ENCODE data around the gene PSMG3. TPM values are rescaled to one million over a fixed set of nuclear protein-coding genes. Genes with fewer than 3 reads are reported as not detected.
A peak's percentile ranks its signal among the peaks of the same experiment; 100 is the strongest.

The PSMG3 gene
- total RNA-seq, 1 experiment from 2014 or later, result 63.0 TPM

DNA sequence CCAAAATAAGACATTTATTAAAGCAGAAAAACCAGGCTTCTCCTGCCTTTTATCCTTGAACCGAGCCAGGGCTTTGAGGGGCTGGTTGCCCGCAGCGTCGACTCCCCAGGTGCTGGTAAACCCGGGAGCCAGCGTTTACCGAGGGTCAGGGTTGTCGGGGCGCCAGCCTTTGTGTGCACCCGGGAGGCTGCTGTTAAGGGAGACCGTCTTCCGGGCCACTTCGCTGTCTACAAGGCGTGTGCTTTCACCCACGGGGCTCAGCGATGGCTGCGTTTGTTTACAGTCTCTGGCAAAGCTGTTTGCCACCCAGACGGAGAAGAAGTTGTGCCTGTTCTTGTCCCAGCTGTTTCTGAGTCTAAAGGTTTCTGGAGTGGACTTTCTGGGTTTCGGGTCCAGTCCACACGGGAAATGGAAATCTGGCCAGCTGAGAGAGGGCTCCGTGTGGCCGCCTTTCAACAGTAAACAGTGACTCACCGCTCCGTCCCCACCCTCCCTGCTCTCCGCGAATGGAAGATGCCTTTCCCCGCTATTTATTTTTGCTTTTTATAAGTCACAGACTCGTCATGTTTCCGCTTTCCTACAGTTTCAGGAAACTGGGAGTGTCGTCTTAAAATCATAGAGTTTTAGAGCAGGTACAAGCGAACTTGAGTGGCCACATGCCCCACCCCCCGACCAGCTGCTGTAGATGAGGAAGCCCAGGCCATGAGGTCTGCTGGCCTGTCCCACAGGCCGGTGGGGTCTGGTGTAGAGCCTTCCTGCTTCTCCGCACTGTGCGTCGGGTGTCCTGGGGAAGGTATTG is 37.2 kb downstream of the PSMG3 start:
- Mint-ChIP-seq H3K27me3 (ENCODE audit: low read depth) (no peaks in the 10 kb centered on the region), H3K36me3 (ENCODE audit: insufficient read depth in 1 of 3, low read depth in 3 of 3) (no peaks in the 10 kb centered on the region), H3K27ac (no peak overlapping the region; a peak in 1 of 7 replicates), H3K4me3 (peak overlapping the region; percentile 40 to 76; a peak in 4 of 5 replicates), H3K9me3 (no peaks in the 10 kb centered on the region), H3K4me1 (peaks cover 27 to 28% of the 10 kb centered on the region in 2 experiments)
- H3K27ac ChIP-seq (ENCODE audit: insufficient read length, low read depth, low read length), result no peak overlapping the region
- no peak overlapping the region for H2AFZ ChIP-seq (ENCODE audit: low read length)
- H3K4ac ChIP-seq (ENCODE audit: low read depth, low read length), result no peak overlapping the region
- H4K91ac ChIP-seq (ENCODE audit: insufficient read length, low read depth, low read length), result no peak overlapping the region
- H3K79me1 ChIP-seq (ENCODE audit: insufficient read depth, low read depth, low read length, poor library complexity, severe bottlenecking), result no peaks in the 10 kb centered on the region
- no peaks in the 10 kb centered on the region for H3K27me3 ChIP-seq (ENCODE audit: insufficient read depth, low read length)
- H3K14ac ChIP-seq (ENCODE audit: insufficient read depth, low read length), result peak overlapping the region; percentile 46
- H3K4me1 ChIP-seq (ENCODE audit: insufficient read depth, low read length), result peaks cover 3% of the 10 kb centered on the region; the same call in 1 of the 2 replicates
- H3K23me2 ChIP-seq (ENCODE audit: insufficient read length, low read depth, low read length, poor library complexity, severe bottlenecking), result peaks cover 4% of the 10 kb centered on the region
- H3T11ph ChIP-seq (ENCODE audit: low read length), result no peak overlapping the region
- TF ChIP-seq CTCF (conservative IDR thresholded peaks at IDR 0.05), result no peak
- no CpG with 5 or more reads among the region's 36 CpGs for WGBS (ENCODE audit: extremely low coverage, insufficient read length, low lambda C conversion rate)
- no peak overlapping the region for H2BK15ac ChIP-seq (ENCODE audit: low read depth, low read length)
- H3K18ac ChIP-seq (ENCODE audit: insufficient read length, low read depth, low read length), result no peak overlapping the region
- H2BK120ac ChIP-seq (ENCODE audit: low read depth, low read length, poor library complexity, severe bottlenecking), result no peak overlapping the region
- no peak overlapping the region for H2BK5ac ChIP-seq (ENCODE audit: insufficient read length, low read length)
- H3K23ac ChIP-seq (ENCODE audit: insufficient read length, low read depth, low read length), result no peak overlapping the region
- H4K8ac ChIP-seq (replicated peaks; ENCODE audit: insufficient read length, low read depth, low read length), result no peak overlapping the region
- peak overlapping the region; percentile 43 for H2BK12ac ChIP-seq (ENCODE audit: insufficient read length, low read depth, low read length)
- H3K9me3 ChIP-seq (ENCODE audit: control insufficient read depth, low read depth, low read length), result no peaks in the 10 kb centered on the region
- no peak overlapping the region for H3K56ac ChIP-seq (ENCODE audit: insufficient read length, low read depth, low read length)
- no peak overlapping the region for H4K5ac ChIP-seq (ENCODE audit: insufficient read length, low read depth, low read length)
- no peak for DNase-seq
- no peak overlapping the region for H2BK20ac ChIP-seq (ENCODE audit: low read depth, low read length, poor library complexity, severe bottlenecking)
- H2AK5ac ChIP-seq (ENCODE audit: insufficient read length, low read length), result no peak overlapping the region
- no peak overlapping the region for H3K4me2 ChIP-seq (ENCODE audit: insufficient read depth, insufficient read length, low read length)
- H3K9ac ChIP-seq (ENCODE audit: extremely low read depth, insufficient read length, low read length), result no peak overlapping the region
- peaks cover 7% of the 10 kb centered on the region; the same call in 1 of the 2 replicates for H3K79me2 ChIP-seq (ENCODE audit: insufficient read depth, low read length)
- H4K20me1 ChIP-seq (ENCODE audit: control insufficient read depth, insufficient read depth, insufficient read length), result no peaks in the 10 kb centered on the region

Measured in H9 (cell line).